GM23338 (cell line): Measurements from ENCODE around the gene SARS1. TPM values are rescaled to one million over a fixed set of nuclear protein-coding genes. Genes with fewer than 3 reads are reported as not detected.

ENCODE experiments used
- ATAC-seq: fragments of 200-7000 bp; cut with Tn5 transposase; 3 replicates; pipeline ENCODE4 v1.9.1; 2020
- DNase-seq: peaks from one replicate; pipeline ENCODE4 v3.0.0-alpha.2; 2015; ENCODE audit warnings: low spot score
- H2AFZ ChIP-seq: fragments of 200-600 bp; sonication (generic); 2 replicates; pipeline ENCODE4 v1.8.0; 2016; ENCODE audit warnings: antibody characterized with exemption, mild to moderate bottlenecking, moderate library complexity
- H3F3A ChIP-seq: fragments of 200-600 bp; sonication (generic); replicated peaks from 2 replicates; pipeline ENCODE4 v1.8.0; 2017; ENCODE audit warnings: antibody characterized with exemption, mixed run types, low read depth
- H3K27ac ChIP-seq: fragments of 200-600 bp; sonication (generic); 2 replicates; pipeline ENCODE4 v1.6.1; 2016; ENCODE audit warnings: low read depth
- H3K27me3 ChIP-seq: fragments of 200-600 bp; sonication (generic); 2 replicates; pipeline ENCODE4 v1.8.0; 2016; ENCODE audit warnings: mild to moderate bottlenecking, mixed run types, moderate library complexity; ENCODE audit not compliant: insufficient read depth
- H3K36me3 ChIP-seq: fragments of 200-600 bp; sonication (generic); 2 replicates; pipeline ENCODE4 v1.8.0; 2016; ENCODE audit warnings: mild to moderate bottlenecking; ENCODE audit not compliant: insufficient read depth
- H3K4me1 ChIP-seq: fragments of 200-600 bp; sonication (generic); 2 replicates; pipeline ENCODE4 v1.8.0; 2016; ENCODE audit warnings: mild to moderate bottlenecking, moderate library complexity; ENCODE audit not compliant: insufficient read depth
- H3K4me2 ChIP-seq: fragments of 200-600 bp; sonication (generic); 2 replicates; pipeline ENCODE4 v1.7.1; 2017; ENCODE audit warnings: mixed run types
- H3K4me3 ChIP-seq: fragments of 200-600 bp; sonication (generic); 2 replicates; pipeline ENCODE4 v1.6.1; 2016; ENCODE audit warnings: mixed run types
- H3K79me2 ChIP-seq: fragments of 200-600 bp; sonication (generic); replicated peaks from 2 replicates; pipeline ENCODE4 v1.8.0; 2017; ENCODE audit warnings: mild to moderate bottlenecking; ENCODE audit not compliant: insufficient read depth
- H3K9me2 ChIP-seq: fragments of 200-600 bp; sonication (generic); 2 replicates; pipeline ENCODE4 v1.8.0; 2017; ENCODE audit not compliant: insufficient read depth
- H4K20me1 ChIP-seq: fragments of 200-600 bp; sonication (generic); replicated peaks from 2 replicates; pipeline ENCODE4 v1.8.0; 2017; ENCODE audit warnings: mild to moderate bottlenecking; ENCODE audit not compliant: insufficient read depth
- H3K27ac Mint-ChIP-seq: 2 replicates; pipeline ENCODE4 v1.8.0; 2020; ENCODE audit warnings: inconsistent platforms, mild to moderate bottlenecking, moderate library complexity, mixed read lengths
- H3K27me3 Mint-ChIP-seq: 3 replicates; pipeline ENCODE4 v1.8.0; 2022; ENCODE audit warnings: low read depth, mild to moderate bottlenecking, moderate library complexity, mixed read lengths, inconsistent platforms; ENCODE audit not compliant: insufficient read depth, poor library complexity
- H3K36me3 Mint-ChIP-seq: 3 replicates; pipeline ENCODE4 v1.8.0; 2021; ENCODE audit warnings: low read depth, mild to moderate bottlenecking, inconsistent platforms, moderate library complexity, mixed read lengths
- H3K4me1 Mint-ChIP-seq: 3 replicates; pipeline ENCODE4 v1.8.0; 2020; ENCODE audit warnings: mild to moderate bottlenecking, inconsistent platforms, mixed read lengths
- H3K4me3 Mint-ChIP-seq: 3 replicates; pipeline ENCODE4 v1.8.0; 2021; ENCODE audit warnings: moderate library complexity, mild to moderate bottlenecking, inconsistent platforms, mixed read lengths
- H3K9me3 Mint-ChIP-seq: 3 replicates; pipeline ENCODE4 v1.8.0; 2020; ENCODE audit warnings: moderate library complexity, mild to moderate bottlenecking, inconsistent platforms, mixed read lengths
- CREB1 ChIP-seq: fragments of 250-450 bp; sonication (Bioruptor Pico); IDR thresholded peaks from 2 replicates; pipeline ENCODE4 v1.5.0; 2020; ENCODE audit warnings: low read depth, mild to moderate bottlenecking, moderate library complexity
- ETS1 ChIP-seq: IDR thresholded peaks from 2 replicates; pipeline ENCODE4 v1.6.1; 2016; ENCODE audit warnings: antibody characterized with exemption
- STAT1 ChIP-seq: IDR thresholded peaks from one replicate; pipeline ENCODE4 v1.6.1; 2016; ENCODE audit warnings: antibody characterized with exemption; ENCODE audit not compliant: unreplicated experiment
- ZNF114 ChIP-seq: fragments of 250-450 bp; sonication (Bioruptor Pico); IDR thresholded peaks from 2 replicates; pipeline ENCODE4 v1.5.0; 2020; ENCODE audit warnings: mild to moderate bottlenecking, moderate library complexity
- polyA plus RNA-seq: library from polyadenylated mRNA; unstranded; fragments of >200 nt; fragmentation: Nextera tagmentation; extraction: Ambion mirVana; gene quantifications from 2 replicates; pipeline ENCODE4 v1.2.1, GENCODE V29; 2016
- total RNA-seq: library from RNA; depleted of rRNA; stranded (reverse); fragments of >200 nt; shearing (Covaris generic); gene quantifications from 2 replicates; pipeline ENCODE4 v1.2.3, GENCODE V29; 2014
- TF ChIP-seq, protein P1 (sequence below): IDR thresholded peaks from one replicate; pipeline ENCODE4 v1.6.1; 2018; ENCODE audit warnings: antibody characterized with exemption; ENCODE audit not compliant: unreplicated experiment
- TF ChIP-seq, protein P2 (sequence below), 2 experiments: fragments of 200-600 bp in 1 of 2; sonication (generic) in 1 of 2; conservative IDR thresholded peaks; 2 replicates each; pipeline versions ENCODE4 v1.5.1 to v1.6.1; 2016 to 2017; ENCODE audit warnings: antibody characterized with exemption in 2 of 2, low read depth in 2 of 2, mild to moderate bottlenecking in 2 of 2, moderate library complexity in 1 of 2

Gene SARS1
- total and polyA plus RNA-seq, 2 experiments from 2014 or later, result 141 to 166 TPM

DNA sequence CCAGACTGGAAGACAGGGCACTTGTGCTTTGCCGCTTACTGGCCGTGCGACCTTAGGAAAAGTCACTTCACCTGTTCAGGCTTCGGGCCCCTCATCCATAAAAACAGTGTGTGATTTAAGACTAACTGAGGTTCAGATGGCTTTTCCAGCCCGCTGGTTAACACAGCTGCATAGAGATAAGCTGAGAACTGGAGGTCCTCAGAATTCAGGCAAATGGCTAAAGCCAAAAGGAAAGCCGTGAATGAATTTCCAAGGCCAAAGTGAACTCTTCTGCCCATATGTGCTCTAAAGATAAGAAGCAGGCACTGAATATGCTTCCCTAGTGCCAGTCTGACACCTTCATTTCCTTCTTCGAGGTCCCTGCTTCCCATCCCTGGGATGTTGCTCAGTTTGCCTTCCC is 23.5 kb upstream of the SARS1 start (continued):
- TF ChIP-seq, protein P1, sequence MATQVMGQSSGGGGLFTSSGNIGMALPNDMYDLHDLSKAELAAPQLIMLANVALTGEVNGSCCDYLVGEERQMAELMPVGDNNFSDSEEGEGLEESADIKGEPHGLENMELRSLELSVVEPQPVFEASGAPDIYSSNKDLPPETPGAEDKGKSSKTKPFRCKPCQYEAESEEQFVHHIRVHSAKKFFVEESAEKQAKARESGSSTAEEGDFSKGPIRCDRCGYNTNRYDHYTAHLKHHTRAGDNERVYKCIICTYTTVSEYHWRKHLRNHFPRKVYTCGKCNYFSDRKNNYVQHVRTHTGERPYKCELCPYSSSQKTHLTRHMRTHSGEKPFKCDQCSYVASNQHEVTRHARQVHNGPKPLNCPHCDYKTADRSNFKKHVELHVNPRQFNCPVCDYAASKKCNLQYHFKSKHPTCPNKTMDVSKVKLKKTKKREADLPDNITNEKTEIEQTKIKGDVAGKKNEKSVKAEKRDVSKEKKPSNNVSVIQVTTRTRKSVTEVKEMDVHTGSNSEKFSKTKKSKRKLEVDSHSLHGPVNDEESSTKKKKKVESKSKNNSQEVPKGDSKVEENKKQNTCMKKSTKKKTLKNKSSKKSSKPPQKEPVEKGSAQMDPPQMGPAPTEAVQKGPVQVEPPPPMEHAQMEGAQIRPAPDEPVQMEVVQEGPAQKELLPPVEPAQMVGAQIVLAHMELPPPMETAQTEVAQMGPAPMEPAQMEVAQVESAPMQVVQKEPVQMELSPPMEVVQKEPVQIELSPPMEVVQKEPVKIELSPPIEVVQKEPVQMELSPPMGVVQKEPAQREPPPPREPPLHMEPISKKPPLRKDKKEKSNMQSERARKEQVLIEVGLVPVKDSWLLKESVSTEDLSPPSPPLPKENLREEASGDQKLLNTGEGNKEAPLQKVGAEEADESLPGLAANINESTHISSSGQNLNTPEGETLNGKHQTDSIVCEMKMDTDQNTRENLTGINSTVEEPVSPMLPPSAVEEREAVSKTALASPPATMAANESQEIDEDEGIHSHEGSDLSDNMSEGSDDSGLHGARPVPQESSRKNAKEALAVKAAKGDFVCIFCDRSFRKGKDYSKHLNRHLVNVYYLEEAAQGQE, result no peak
- TF ChIP-seq ETS1, result no peak

- ATAC-seq (peak; percentile 76), DNase-seq (peak; percentile 44)
- Mint-ChIP-seq H3K4me3 (no peak overlapping the region), H3K9me3 (no peaks in the 10 kb centered on the region), H3K4me1 (peaks cover 6% of the 10 kb centered on the region; the same call in 2 of the 3 replicates), H3K36me3 (no peaks in the 10 kb centered on the region), H3K27me3 (peaks cover 5% of the 10 kb centered on the region), H3K27ac (no peak overlapping the region; the same call in 1 of the 2 replicates)
- H3K79me2 ChIP-seq, result no peaks in the 10 kb centered on the region
- no peaks in the 10 kb centered on the region for H3K4me1 ChIP-seq
- no peaks in the 10 kb centered on the region for H3F3A ChIP-seq
- TF ChIP-seq ZNF114, result no peak
- TF ChIP-seq, protein P2, sequence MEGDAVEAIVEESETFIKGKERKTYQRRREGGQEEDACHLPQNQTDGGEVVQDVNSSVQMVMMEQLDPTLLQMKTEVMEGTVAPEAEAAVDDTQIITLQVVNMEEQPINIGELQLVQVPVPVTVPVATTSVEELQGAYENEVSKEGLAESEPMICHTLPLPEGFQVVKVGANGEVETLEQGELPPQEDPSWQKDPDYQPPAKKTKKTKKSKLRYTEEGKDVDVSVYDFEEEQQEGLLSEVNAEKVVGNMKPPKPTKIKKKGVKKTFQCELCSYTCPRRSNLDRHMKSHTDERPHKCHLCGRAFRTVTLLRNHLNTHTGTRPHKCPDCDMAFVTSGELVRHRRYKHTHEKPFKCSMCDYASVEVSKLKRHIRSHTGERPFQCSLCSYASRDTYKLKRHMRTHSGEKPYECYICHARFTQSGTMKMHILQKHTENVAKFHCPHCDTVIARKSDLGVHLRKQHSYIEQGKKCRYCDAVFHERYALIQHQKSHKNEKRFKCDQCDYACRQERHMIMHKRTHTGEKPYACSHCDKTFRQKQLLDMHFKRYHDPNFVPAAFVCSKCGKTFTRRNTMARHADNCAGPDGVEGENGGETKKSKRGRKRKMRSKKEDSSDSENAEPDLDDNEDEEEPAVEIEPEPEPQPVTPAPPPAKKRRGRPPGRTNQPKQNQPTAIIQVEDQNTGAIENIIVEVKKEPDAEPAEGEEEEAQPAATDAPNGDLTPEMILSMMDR (conservative IDR thresholded peaks at IDR 0.05; ENCODE audit: low read depth in 2 of 2), result peak; percentile 56 to 66
- TF ChIP-seq CREB1 (CRISPR knock-in tag), result no peak
- H2AFZ ChIP-seq, result 0 out of 2 replicates have a peak overlapping the region, but pooled peaks have one; percentile 32
- no peaks in the 10 kb centered on the region for H4K20me1 ChIP-seq
- H3K27ac ChIP-seq, result no peak overlapping the region
- no peak overlapping the region for H3K4me2 ChIP-seq
- H3K4me3 ChIP-seq, result no peak overlapping the region
- H3K36me3 ChIP-seq, result no peaks in the 10 kb centered on the region
- no peaks in the 10 kb centered on the region for H3K9me2 ChIP-seq
- H3K27me3 ChIP-seq, result no peaks in the 10 kb centered on the region
These were observed 22.3 kb upstream of the SARS1 start for GRCh38 chr1:109191377-109191776.

DNA sequence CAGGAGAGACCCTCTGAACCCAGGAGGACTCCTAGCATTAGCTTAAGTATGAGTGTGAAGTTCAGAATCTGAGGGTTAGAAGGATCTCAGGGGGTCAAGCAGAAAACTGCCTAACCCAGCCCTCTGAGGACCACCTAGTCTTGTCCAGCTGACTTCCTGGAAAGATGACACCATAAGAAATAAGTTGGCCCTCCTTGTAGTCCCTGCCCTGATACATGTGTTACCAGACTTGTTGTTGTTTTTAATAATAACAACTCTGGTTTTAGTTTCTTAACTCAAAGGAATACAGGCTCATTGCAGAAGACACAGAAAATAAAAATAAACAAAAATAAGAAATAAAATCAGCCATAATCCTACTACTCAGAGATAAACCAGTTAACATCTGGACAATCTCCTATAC is 21.8 kb upstream of the SARS1 start:
- Histone ChIP-seq H3K27ac (no peak overlapping the region), H3F3A (no peaks in the 10 kb centered on the region), H3K4me3 (no peak overlapping the region), H4K20me1 (no peaks in the 10 kb centered on the region), H3K4me1 (no peaks in the 10 kb centered on the region), H3K9me2 (no peaks in the 10 kb centered on the region), H2AFZ (no peak overlapping the region), H3K27me3 (no peaks in the 10 kb centered on the region), H3K4me2 (no peak overlapping the region), H3K36me3 (no peaks in the 10 kb centered on the region), H3K79me2 (no peaks in the 10 kb centered on the region)
- Mint-ChIP-seq H3K27me3 (peaks cover 5% of the 10 kb centered on the region), H3K4me3 (no peak overlapping the region), H3K9me3 (no peaks in the 10 kb centered on the region), H3K4me1 (peaks cover 2% of the 10 kb centered on the region; the same call in 2 of the 3 replicates), H3K27ac (no peak overlapping the region), H3K36me3 (no peaks in the 10 kb centered on the region)
- no peak for ATAC-seq
- DNase-seq, result no peak
- TF ChIP-seq ETS1 (no peak), STAT1 (no peak), ZNF114 (no peak)
- TF ChIP-seq, protein P2 (conservative IDR thresholded peaks at IDR 0.05; ENCODE audit: low read depth in 2 of 2), result no peak
- TF ChIP-seq, protein P1, result no peak
